PC-9 (cell line): ENCODE measurements around the gene SRSF3.

ENCODE experiments used
- EZH2 ChIP-seq: fragments of 200-600 bp; sonication (generic); IDR thresholded peaks from 2 replicates; pipeline ENCODE4 v1.8.0; 2017; ENCODE audit warnings: antibody characterized with exemption, low read depth
- TF ChIP-seq, protein P1 (sequence below): fragments of 200-600 bp; sonication (generic); conservative IDR thresholded peaks from 2 replicates; pipeline ENCODE4 v1.6.1; 2017; ENCODE audit warnings: mixed run types, antibody characterized with exemption, mild to moderate bottlenecking, moderate library complexity

GRCh38 chr6:36616893-36617521 lies 22.8 kb downstream of the SRSF3 start:
- TF ChIP-seq, protein P1, sequence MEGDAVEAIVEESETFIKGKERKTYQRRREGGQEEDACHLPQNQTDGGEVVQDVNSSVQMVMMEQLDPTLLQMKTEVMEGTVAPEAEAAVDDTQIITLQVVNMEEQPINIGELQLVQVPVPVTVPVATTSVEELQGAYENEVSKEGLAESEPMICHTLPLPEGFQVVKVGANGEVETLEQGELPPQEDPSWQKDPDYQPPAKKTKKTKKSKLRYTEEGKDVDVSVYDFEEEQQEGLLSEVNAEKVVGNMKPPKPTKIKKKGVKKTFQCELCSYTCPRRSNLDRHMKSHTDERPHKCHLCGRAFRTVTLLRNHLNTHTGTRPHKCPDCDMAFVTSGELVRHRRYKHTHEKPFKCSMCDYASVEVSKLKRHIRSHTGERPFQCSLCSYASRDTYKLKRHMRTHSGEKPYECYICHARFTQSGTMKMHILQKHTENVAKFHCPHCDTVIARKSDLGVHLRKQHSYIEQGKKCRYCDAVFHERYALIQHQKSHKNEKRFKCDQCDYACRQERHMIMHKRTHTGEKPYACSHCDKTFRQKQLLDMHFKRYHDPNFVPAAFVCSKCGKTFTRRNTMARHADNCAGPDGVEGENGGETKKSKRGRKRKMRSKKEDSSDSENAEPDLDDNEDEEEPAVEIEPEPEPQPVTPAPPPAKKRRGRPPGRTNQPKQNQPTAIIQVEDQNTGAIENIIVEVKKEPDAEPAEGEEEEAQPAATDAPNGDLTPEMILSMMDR: 0 out of 2 replicates have a peak, but pooled peaks have one; percentile 9
- no peak for TF ChIP-seq EZH2
